ENCODE results near the gene SERPINA1.

The SERPINA1 gene

GRCh38 chr14:94345344-94346064, 42.9 kb downstream of the SERPINA1 start:
- DNase-seq = no peak

GRCh38 chr14:94344389-94344788, 44.0 kb downstream of the SERPINA1 start:
- DNase-seq = no peak

- no peak for DNase-seq
Observed at GRCh38 chr14:94343238-94344005, 45.0 kb downstream of the SERPINA1 start.

- no peak for DNase-seq
Observed at GRCh38 chr14:94342334-94342934, 46.0 kb downstream of the SERPINA1 start.

- no peak for DNase-seq
Observed at GRCh38 chr14:94341656-94342333, 46.6 kb downstream of the SERPINA1 start.

GRCh38 chr14:94340533-94340932, 47.9 kb downstream of the SERPINA1 start:
- DNase-seq = no peak

GRCh38 chr14:94338023-94338422, 50.4 kb downstream of the SERPINA1 start:
- DNase-seq = no peak

GRCh38 chr14:94337274-94337673, 51.1 kb downstream of the SERPINA1 start:
- DNase-seq = no peak

GRCh38 chr14:94334872-94335271, 53.5 kb downstream of the SERPINA1 start:
- DNase-seq = no peak

GRCh38 chr14:94332587-94332986, 55.8 kb downstream of the SERPINA1 start:
- DNase-seq = no peak

- no peak for DNase-seq
Observed at GRCh38 chr14:94332063-94332583, 56.3 kb downstream of the SERPINA1 start.

GRCh38 chr14:94331462-94331861, 56.9 kb downstream of the SERPINA1 start:
- no peak for DNase-seq

GRCh38 chr14:94330857-94331256, 57.5 kb downstream of the SERPINA1 start:
- no peak for DNase-seq

GRCh38 chr14:94330432-94330831, 58.0 kb downstream of the SERPINA1 start:
- DNase-seq = no peak

GRCh38 chr14:94329857-94330256, 58.5 kb downstream of the SERPINA1 start:
- DNase-seq = no peak

- DNase-seq = no peak
Observed at GRCh38 chr14:94328196-94328595, 60.2 kb downstream of the SERPINA1 start.

All from NCI-H1417 treated with DMSO at 0.1 percent for 48 hours (cell line).